IPS DF 6.9 (cell line): Measurements from ENCODE around the gene CBARP.

Experiments used
- DNase-seq: peaks from one replicate; pipeline ENCODE4 v3.0.0-alpha.2; 2013; ENCODE audit warnings: low read depth, low spot score
- H3K27ac ChIP-seq: one replicate; pipeline ENCODE4 v1.5.1; 2013; ENCODE audit warnings: low read length, control low read depth
- H3K27me3 ChIP-seq: 2 replicates; pipeline ENCODE4 v1.6.1; 2013; ENCODE audit warnings: mild to moderate bottlenecking, low read length; ENCODE audit not compliant: control insufficient read depth, insufficient read depth
- H3K36me3 ChIP-seq: 2 replicates; pipeline ENCODE4 v1.6.1; 2013; ENCODE audit warnings: low read length; ENCODE audit not compliant: control insufficient read depth, insufficient read depth
- H3K4me1 ChIP-seq: 2 replicates; pipeline ENCODE4 v1.6.1; 2013; ENCODE audit warnings: low read length; ENCODE audit not compliant: control insufficient read depth, insufficient read depth
- H3K4me3 ChIP-seq: 2 replicates; pipeline ENCODE4 v1.5.1; 2013; ENCODE audit warnings: mild to moderate bottlenecking, low read length
- H3K9me3 ChIP-seq: 2 replicates; pipeline ENCODE4 v1.6.1; 2013; ENCODE audit warnings: low read length, inconsistent platforms; ENCODE audit not compliant: control insufficient read depth, insufficient read depth
- WGBS: extraction: QIAGEN DNeasy Blood & Tissue Kit; methylation state at CpG from one replicate; pipeline ENCODE4 v1.1.7; 2013; ENCODE audit warnings: mixed read lengths, missing lambda C conversion rate; ENCODE audit not compliant: insufficient read length, insufficient coverage; 5-methylcytosine and 5-hydroxymethylcytosine counted together

Gene CBARP

DNA sequence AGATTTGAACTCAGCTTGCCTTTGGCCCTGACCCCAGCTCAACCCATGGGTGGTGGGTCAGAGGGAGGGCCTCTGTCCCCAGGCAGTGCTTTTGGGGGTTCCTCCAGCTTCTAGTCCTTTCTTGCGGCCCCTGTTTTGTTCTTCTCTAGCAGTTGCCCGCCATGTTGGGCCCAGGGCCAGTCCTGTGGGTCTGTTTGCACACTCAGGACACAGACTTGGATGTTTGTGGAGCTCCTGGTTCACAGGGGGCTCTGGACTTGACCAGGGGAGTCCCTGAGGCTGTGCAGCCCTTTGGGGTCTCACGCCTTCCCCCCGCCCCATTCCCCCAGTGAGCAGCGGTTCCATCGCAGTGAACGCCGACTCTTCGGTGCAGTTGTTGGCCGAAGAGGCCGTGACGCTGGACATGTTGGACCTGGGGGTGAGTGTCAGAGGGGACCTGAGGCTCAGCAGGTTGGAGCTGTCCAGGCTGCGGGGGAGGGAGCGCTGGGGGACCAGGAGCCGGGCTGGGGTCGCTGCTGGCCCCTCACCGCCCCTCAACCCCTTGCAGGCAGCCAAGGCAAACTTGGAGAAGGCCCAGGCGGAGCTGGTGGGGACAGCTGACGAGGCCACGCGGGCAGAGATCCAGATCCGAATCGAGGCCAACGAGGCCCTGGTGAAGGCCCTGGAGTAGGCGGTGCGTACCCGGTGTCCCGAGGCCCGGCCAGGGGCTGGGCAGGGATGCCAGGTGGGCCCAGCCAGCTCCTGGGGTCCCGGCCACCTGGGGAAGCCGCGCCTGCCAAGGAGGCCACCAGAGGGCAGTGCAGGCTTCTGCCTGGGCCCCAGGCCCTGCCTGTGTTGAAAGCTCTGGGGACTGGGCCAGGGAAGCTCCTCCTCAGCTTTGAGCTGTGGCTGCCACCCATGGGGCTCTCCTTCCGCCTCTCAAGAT lies 6.2 kb upstream of the CBARP start:
- Histone ChIP-seq H3K27me3 (no peaks in the 10 kb centered on the region), H3K9me3 (no peaks in the 10 kb centered on the region), H3K36me3 (peaks cover 5% of the 10 kb centered on the region; the same call in 1 of the 2 replicates), H3K4me3 (no peak overlapping the region), H3K4me1 (peaks cover 6% of the 10 kb centered on the region), H3K27ac (no peak overlapping the region)
- no peak for DNase-seq
- no CpG with 5 or more reads among the region's 33 CpGs for WGBS

DNA sequence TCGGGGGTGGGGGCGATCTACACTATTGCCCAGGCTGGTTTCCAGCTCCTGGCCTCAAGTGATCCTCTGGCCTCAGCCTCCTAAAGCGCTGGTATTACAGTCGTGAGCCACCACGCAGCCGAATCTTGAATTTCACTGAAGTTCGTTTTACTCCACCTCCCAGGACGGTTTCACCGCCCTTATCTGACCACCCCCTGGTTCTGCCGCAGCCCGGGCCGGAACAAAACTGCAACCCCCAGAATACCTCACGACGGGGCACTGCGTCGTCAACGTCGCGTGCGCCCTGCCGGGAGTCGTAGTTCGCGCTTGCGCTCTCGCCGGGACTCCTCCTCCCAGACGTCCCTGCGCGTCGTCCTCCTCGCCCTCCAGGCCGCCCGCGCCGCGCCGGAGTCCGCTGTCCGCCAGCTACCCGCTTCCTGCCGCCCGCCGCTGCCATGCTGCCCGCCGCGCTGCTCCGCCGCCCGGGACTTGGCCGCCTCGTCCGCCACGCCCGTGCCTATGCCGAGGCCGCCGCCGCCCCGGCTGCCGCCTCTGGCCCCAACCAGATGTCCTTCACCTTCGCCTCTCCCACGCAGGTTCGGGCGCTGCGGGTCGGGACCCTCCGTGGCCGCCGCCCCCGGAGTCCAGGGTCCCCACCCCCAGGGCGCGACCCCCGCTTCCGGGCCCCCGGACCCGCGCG lies 3.8 kb upstream of the CBARP start, which contains the start of gene ATP5F1D:
TSS of gene ATP5F1D (plus strand) at position 335 of the 679 bp plus-strand sequence. CDS start at position 435, 100 bp downstream.
- Histone ChIP-seq H3K9me3 (no peaks in the 10 kb centered on the region), H3K36me3 (peaks cover 5% of the 10 kb centered on the region; the same call in 1 of the 2 replicates), H3K4me1 (peaks cover 7% of the 10 kb centered on the region), H3K27me3 (no peaks in the 10 kb centered on the region), H3K27ac (no peak within 1 kb of the TSS), H3K4me3 (peak within 1 kb of the TSS; percentile 90; the same call in 1 of the 2 replicates)
- no peak for DNase-seq
- no CpG with 5 or more reads among the region's 79 CpGs for WGBS

GRCh38 chr19:1240925-1241324 lies 3.1 kb upstream of the CBARP start:
- Histone ChIP-seq H3K4me3 (no peak overlapping the region), H3K9me3 (no peaks in the 10 kb centered on the region), H3K4me1 (peaks cover 7% of the 10 kb centered on the region), H3K36me3 (peaks cover 5% of the 10 kb centered on the region; the same call in 1 of the 2 replicates), H3K27me3 (no peaks in the 10 kb centered on the region), H3K27ac (no peak overlapping the region)
- DNase-seq, result no peak
- no CpG with 5 or more reads among the region's 15 CpGs for WGBS

- peaks cover 12% of the 10 kb centered on the region; the same call in 1 of the 2 replicates for H3K36me3 ChIP-seq
- H3K4me3 ChIP-seq, result peak overlapping the region; percentile 32; the same call in 1 of the 2 replicates
- no peak for DNase-seq
- no peaks in the 10 kb centered on the region for H3K27me3 ChIP-seq
- H3K4me1 ChIP-seq, result peaks cover 7% of the 10 kb centered on the region
- no CpG with 5 or more reads among the region's 84 CpGs for WGBS
- no peaks in the 10 kb centered on the region for H3K9me3 ChIP-seq
- no peak overlapping the region for H3K27ac ChIP-seq
These were observed 2.3 kb upstream of the CBARP start for GRCh38 chr19:1239796-1240737.

GRCh38 chr19:1239420-1239795 lies 1.6 kb upstream of the CBARP start:
- H3K27ac ChIP-seq, result no peak overlapping the region
- no peaks in the 10 kb centered on the region for H3K9me3 ChIP-seq
- H3K27me3 ChIP-seq, result no peaks in the 10 kb centered on the region
- H3K36me3 ChIP-seq, result peaks cover 14% of the 10 kb centered on the region
- no CpG with 5 or more reads among the region's 11 CpGs for WGBS
- H3K4me1 ChIP-seq, result peaks cover 7% of the 10 kb centered on the region
- no peak overlapping the region for H3K4me3 ChIP-seq
- no peak for DNase-seq

- no peak for DNase-seq
- Histone ChIP-seq H3K27me3 (no peaks in the 10 kb centered on the region), H3K4me3 (peak overlapping the region; percentile 77; the same call in 1 of the 2 replicates), H3K36me3 (peaks cover 21% of the 10 kb centered on the region), H3K27ac (no peak overlapping the region), H3K4me1 (peaks cover 7% of the 10 kb centered on the region), H3K9me3 (no peaks in the 10 kb centered on the region)
- WGBS, result no CpG with 5 or more reads among the region's 34 CpGs
These were observed 831 bp upstream of the CBARP start for GRCh38 chr19:1238369-1239303.

- H3K4me1 ChIP-seq, result peaks cover 5% of the 10 kb centered on the region; the same call in 1 of the 2 replicates
- H3K9me3 ChIP-seq, result no peaks in the 10 kb centered on the region
- no peak for DNase-seq
- no peaks in the 10 kb centered on the region for H3K27me3 ChIP-seq
- no peak overlapping the region for H3K27ac ChIP-seq
- peaks cover 29% of the 10 kb centered on the region for H3K36me3 ChIP-seq
- no CpG with 5 or more reads among the region's 60 CpGs for WGBS
- H3K4me3 ChIP-seq, result peak overlapping the region; percentile 77
These were observed 662 bp downstream of the CBARP start for GRCh38 chr19:1237027-1237659.

GRCh38 chr19:1236576-1236975 lies 1.2 kb downstream of the CBARP start:
- peaks cover 29% of the 10 kb centered on the region for H3K36me3 ChIP-seq
- WGBS, result no CpG with 5 or more reads among the region's 42 CpGs
- no peaks in the 10 kb centered on the region for H3K9me3 ChIP-seq
- peaks cover 5% of the 10 kb centered on the region; the same call in 1 of the 2 replicates for H3K4me1 ChIP-seq
- no peak for DNase-seq
- peak overlapping the region; percentile 77 for H3K4me3 ChIP-seq
- H3K27me3 ChIP-seq, result no peaks in the 10 kb centered on the region
- no peak overlapping the region for H3K27ac ChIP-seq
